WTC11 (cell line): Measurements from ENCODE around the gene CCL17.

ENCODE experiments used
- CTCF ChIP-seq: fragments of 200-600 bp; IDR thresholded peaks from 2 replicates; pipeline ENCODE4 v1.8.0; 2022; ENCODE audit warnings: antibody characterized with exemption
- FOXK1 ChIP-seq: sonication (generic); formaldehyde crosslinking; IDR thresholded peaks from 2 replicates; pipeline ENCODE4 v1.8.0; 2022; ENCODE audit warnings: mild to moderate bottlenecking, moderate library complexity, missing genetic modification reagents
- HMGA2 ChIP-seq: fragments of 250-450 bp; sonication (Bioruptor Pico); IDR thresholded peaks from 2 replicates; pipeline ENCODE4 v1.4.0; 2021; ENCODE audit warnings: mild to moderate bottlenecking, moderate library complexity
- JUN ChIP-seq: sonication (generic); formaldehyde crosslinking; IDR thresholded peaks from 2 replicates; pipeline ENCODE4 v1.8.0; 2023; ENCODE audit warnings: mild to moderate bottlenecking, missing genetic modification reagents
- KAT7 ChIP-seq: sonication (generic); formaldehyde crosslinking; IDR thresholded peaks from 2 replicates; pipeline ENCODE4 v1.8.1; 2023; ENCODE audit warnings: missing genetic modification reagents, mild to moderate bottlenecking, borderline replicate concordance
- MXD4 ChIP-seq: fragments of 250-450 bp; sonication (Bioruptor Pico); IDR thresholded peaks from 2 replicates; pipeline ENCODE4 v1.8.0; 2021; ENCODE audit warnings: mild to moderate bottlenecking, moderate library complexity, borderline replicate concordance
- RORB ChIP-seq: fragments of 250-450 bp; sonication (Bioruptor Pico); IDR thresholded peaks from 2 replicates; pipeline ENCODE4 v1.9.0; 2021; ENCODE audit warnings: mild to moderate bottlenecking
- SMAD3 ChIP-seq: sonication (generic); formaldehyde crosslinking; IDR thresholded peaks from 2 replicates; pipeline ENCODE4 v1.8.0; 2022; ENCODE audit warnings: missing genetic modification reagents, mild to moderate bottlenecking, borderline replicate concordance
- USF2 ChIP-seq: sonication (generic); formaldehyde crosslinking; IDR thresholded peaks from 2 replicates; pipeline ENCODE4 v1.8.1; 2023; ENCODE audit warnings: mild to moderate bottlenecking, missing genetic modification reagents, moderate library complexity
- ZBTB43 ChIP-seq: sonication (generic); formaldehyde crosslinking; IDR thresholded peaks from 2 replicates; pipeline ENCODE4 v1.8.1; 2023; ENCODE audit warnings: mild to moderate bottlenecking, missing genetic modification reagents
- ZNF425 ChIP-seq: fragments of 250-450 bp; sonication (Bioruptor Pico); conservative IDR thresholded peaks from 2 replicates; pipeline ENCODE4 v1.9.0; 2021; ENCODE audit warnings: mild to moderate bottlenecking
- ZNF512 ChIP-seq: sonication (generic); formaldehyde crosslinking; IDR thresholded peaks from 2 replicates; pipeline ENCODE4 v1.8.1; 2022; ENCODE audit warnings: missing genetic modification reagents, borderline replicate concordance

- TF ChIP-seq CTCF (no peak), SMAD3 (CRISPR knock-in tag) (no peak), USF2 (CRISPR knock-in tag) (no peak), MXD4 (CRISPR knock-in tag) (no peak), ZBTB43 (CRISPR knock-in tag) (no peak), KAT7 (CRISPR knock-in tag) (no peak), FOXK1 (no peak), HMGA2 (no peak), ZNF425 (CRISPR knock-in tag) (no peak), ZNF512 (no peak), RORB (CRISPR knock-in tag) (no peak), JUN (CRISPR knock-in tag) (no peak)
Measured at GRCh38 chr16:57427824-57428223, 23.3 kb downstream of the CCL17 start.
